HG02642 (cell line): ENCODE measurements around the gene TTC9C.
"Not testable (repeated sequence)": the region's sequence is repeated elsewhere in the genome, so short reads cannot be mapped to it uniquely, and the experiment has no call there.

Experiments
- ATAC-seq: cut with Tn5 transposase; IDR thresholded peaks from one replicate; pipeline ENCODE4 v1.9.1; 2021; ENCODE audit warnings: mild to moderate bottlenecking; ENCODE audit not compliant: unreplicated experiment, poor library complexity

The TTC9C gene

GRCh38 chr11:62728171-62728988 is at the start of gene TTC9C:
Gene TTC9C (plus strand): TSS chr11:62728486. CDS start chr11:62728849, 363 bp downstream.
- peak; percentile 31 for ATAC-seq

- peak; percentile 60 for ATAC-seq
Observed at GRCh38 chr11:62678770-62679696, 49.3 kb upstream of the TTC9C start, which contains the start of gene UBXN1. Gene UBXN1 (minus strand): TSS chr11:62679073. CDS start chr11:62678923, 150 bp downstream.

- ATAC-seq, result no peak
Observed at GRCh38 chr11:62680825-62681240, 47.5 kb upstream of the TTC9C start.

GRCh38 chr11:62682518-62682917 is 45.8 kb upstream of the TTC9C start:
- no peak for ATAC-seq

- no peak for ATAC-seq
Observed at GRCh38 chr11:62687508-62688396, 40.5 kb upstream of the TTC9C start.

GRCh38 chr11:62688491-62688890 is 39.8 kb upstream of the TTC9C start:
- ATAC-seq, result no peak

- ATAC-seq, result no peak
Observed at GRCh38 chr11:62689421-62690183, 38.7 kb upstream of the TTC9C start, which contains the start of gene LRRN4CL. Gene LRRN4CL (minus strand): TSS chr11:62689530. CDS start chr11:62688508, 1,022 bp downstream.

- ATAC-seq, result not testable (repeated sequence)
Observed at GRCh38 chr11:62693624-62694023, 34.7 kb upstream of the TTC9C start.

GRCh38 chr11:62694455-62695167 is 33.7 kb upstream of the TTC9C start:
- no peak for ATAC-seq

- no peak for ATAC-seq
Observed at GRCh38 chr11:62702246-62702645, 26.0 kb upstream of the TTC9C start.

GRCh38 chr11:62703921-62704320 is 24.4 kb upstream of the TTC9C start:
- ATAC-seq, result not testable (repeated sequence)

GRCh38 chr11:62705413-62705812 is 22.9 kb upstream of the TTC9C start:
- no peak for ATAC-seq

- ATAC-seq, result peak; percentile 63
Observed at GRCh38 chr11:62705880-62706849, 22.1 kb upstream of the TTC9C start.

GRCh38 chr11:62706850-62707247 is 21.4 kb upstream of the TTC9C start:
- ATAC-seq, result no peak

- no peak for ATAC-seq
Observed at GRCh38 chr11:62707277-62707861, 20.9 kb upstream of the TTC9C start, which contains the start of the genes BSCL2 and GNG3. Gene BSCL2 (minus strand): TSS chr11:62707424. CDS start chr11:62707195, 229 bp downstream. Gene GNG3 (plus strand): TSS chr11:62707676. CDS start chr11:62708296, 620 bp downstream.

- ATAC-seq, result no peak
Observed at GRCh38 chr11:62708392-62708791, 19.9 kb upstream of the TTC9C start.

GRCh38 chr11:62708793-62709192 is 19.5 kb upstream of the TTC9C start:
- no peak for ATAC-seq
